ENCODE data around the gene CCDC51. TPM values are rescaled to one million over a fixed set of nuclear protein-coding genes. Genes with fewer than 3 reads are reported as not detected.

The CCDC51 gene
- polyA plus RNA-seq, 1 experiment, result 14.3 TPM

DNA sequence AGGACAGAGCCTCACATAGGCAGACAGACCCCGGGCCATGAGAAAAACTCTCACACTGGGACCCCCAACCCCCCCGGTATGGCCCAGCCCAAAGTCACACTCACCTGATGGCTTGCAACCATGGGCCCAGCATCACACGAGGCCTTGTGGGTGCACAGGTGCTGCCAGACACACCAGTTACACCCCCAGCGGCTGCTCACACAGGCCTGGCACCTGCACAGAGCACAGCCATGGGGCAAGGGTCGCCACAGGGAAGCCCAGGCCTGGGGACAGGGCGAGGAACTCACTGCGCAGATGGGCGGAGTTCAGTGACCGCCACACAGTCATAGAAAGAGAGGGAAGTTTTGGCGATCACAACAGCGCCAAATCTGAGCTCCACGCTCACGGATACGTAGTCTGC lies 19.4 kb downstream of the CCDC51 start:
- no peaks in the 10 kb centered on the region for H3K27me3 ChIP-seq (ENCODE audit: control insufficient read depth, insufficient read depth, low read length)
- POLR2A ChIA-PET, result no interaction called here
- TF ChIP-seq, protein P1, sequence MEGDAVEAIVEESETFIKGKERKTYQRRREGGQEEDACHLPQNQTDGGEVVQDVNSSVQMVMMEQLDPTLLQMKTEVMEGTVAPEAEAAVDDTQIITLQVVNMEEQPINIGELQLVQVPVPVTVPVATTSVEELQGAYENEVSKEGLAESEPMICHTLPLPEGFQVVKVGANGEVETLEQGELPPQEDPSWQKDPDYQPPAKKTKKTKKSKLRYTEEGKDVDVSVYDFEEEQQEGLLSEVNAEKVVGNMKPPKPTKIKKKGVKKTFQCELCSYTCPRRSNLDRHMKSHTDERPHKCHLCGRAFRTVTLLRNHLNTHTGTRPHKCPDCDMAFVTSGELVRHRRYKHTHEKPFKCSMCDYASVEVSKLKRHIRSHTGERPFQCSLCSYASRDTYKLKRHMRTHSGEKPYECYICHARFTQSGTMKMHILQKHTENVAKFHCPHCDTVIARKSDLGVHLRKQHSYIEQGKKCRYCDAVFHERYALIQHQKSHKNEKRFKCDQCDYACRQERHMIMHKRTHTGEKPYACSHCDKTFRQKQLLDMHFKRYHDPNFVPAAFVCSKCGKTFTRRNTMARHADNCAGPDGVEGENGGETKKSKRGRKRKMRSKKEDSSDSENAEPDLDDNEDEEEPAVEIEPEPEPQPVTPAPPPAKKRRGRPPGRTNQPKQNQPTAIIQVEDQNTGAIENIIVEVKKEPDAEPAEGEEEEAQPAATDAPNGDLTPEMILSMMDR (IDR thresholded peaks at IDR 0.05; ENCODE audit: insufficient read depth, low read depth, low read length), result no peak
- CTCF ChIA-PET, result interaction anchor here (0.5 to 1.2 kb wide), 2 partner anchors 13 to 20 kb away, joined by 3 to 5 read pairs; no protein-coding TSS in a partner anchor
- no peak for DNase-seq (ENCODE audit: low read depth)
- H3K36me3 ChIP-seq (ENCODE audit: control insufficient read depth, insufficient read depth, low read length), result peaks cover 19% of the 10 kb centered on the region
- H3K4me3 ChIP-seq (ENCODE audit: low read depth, low read length), result no peak overlapping the region

DNA sequence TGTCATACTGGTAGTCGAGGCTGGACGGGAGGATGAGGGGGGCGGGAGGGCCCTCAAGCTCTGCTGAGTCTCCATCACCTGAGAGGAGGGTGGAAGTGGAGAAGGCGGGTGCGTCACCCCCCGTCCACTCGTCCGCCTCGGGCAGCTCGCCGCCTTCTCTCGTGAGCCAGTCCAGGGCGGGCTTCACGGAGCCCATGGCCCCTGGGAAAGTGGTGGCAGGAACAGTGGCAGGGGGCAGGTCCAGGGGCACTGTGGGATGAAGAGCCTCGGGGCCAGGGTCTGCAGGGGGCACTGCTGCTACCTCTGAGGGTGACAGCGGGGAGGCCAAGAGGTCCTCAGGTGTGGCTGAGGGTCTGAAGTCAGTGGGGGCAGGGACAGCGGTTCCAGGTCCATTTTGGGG lies 20.3 kb downstream of the CCDC51 start:
- TF ChIP-seq, protein P1 (IDR thresholded peaks at IDR 0.05; ENCODE audit: insufficient read depth, low read depth, low read length), result no peak
- H3K27me3 ChIP-seq (ENCODE audit: control insufficient read depth, insufficient read depth, low read length), result no peaks in the 10 kb centered on the region
- POLR2A ChIA-PET, result no interaction called here
- H3K36me3 ChIP-seq (ENCODE audit: control insufficient read depth, insufficient read depth, low read length), result peaks cover 28% of the 10 kb centered on the region
- no peak overlapping the region for H3K4me3 ChIP-seq (ENCODE audit: low read depth, low read length)
- DNase-seq (ENCODE audit: low read depth), result no peak
- CTCF ChIA-PET, result interaction anchor here (1.0 to 1.2 kb wide), 2 partner anchors 19 to 121 kb away, joined by 3 to 5 read pairs; no protein-coding TSS in a partner anchor

DNA sequence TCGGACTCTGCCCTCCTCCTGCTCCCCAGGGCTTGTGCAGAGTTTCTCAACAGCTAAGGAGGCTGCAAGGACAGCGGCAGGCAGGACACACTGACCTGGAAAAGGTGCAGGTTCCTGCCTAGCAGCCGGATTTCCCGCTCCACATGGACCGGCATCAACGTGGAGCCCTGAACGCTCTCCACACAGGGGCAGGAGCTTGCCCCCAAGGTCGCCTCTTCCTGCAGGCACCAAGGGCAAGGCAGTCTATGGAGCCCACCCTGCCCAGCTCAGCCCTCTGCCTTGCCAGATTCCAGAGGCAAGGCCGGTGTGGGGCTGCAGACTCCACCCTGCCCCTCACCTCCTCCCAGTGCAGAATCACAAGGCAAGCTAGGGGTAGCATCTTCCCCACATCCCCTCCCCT lies 20.8 kb downstream of the CCDC51 start:
- Histone ChIP-seq H3K36me3 (ENCODE audit: control insufficient read depth, insufficient read depth, low read length) (peaks cover 28% of the 10 kb centered on the region), H3K27me3 (ENCODE audit: control insufficient read depth, insufficient read depth, low read length) (no peaks in the 10 kb centered on the region), H3K4me3 (ENCODE audit: low read depth, low read length) (no peak overlapping the region)
- ChIA-PET POLR2A (no interaction called here), CTCF (interaction anchor here (1.0 to 1.2 kb wide), 2 partner anchors 18 to 122 kb away, joined by 3 to 5 read pairs; no protein-coding TSS in a partner anchor)
- TF ChIP-seq, protein P1 (IDR thresholded peaks at IDR 0.05; ENCODE audit: insufficient read depth, low read depth, low read length), result no peak
- DNase-seq (ENCODE audit: low read depth), result no peak

DNA sequence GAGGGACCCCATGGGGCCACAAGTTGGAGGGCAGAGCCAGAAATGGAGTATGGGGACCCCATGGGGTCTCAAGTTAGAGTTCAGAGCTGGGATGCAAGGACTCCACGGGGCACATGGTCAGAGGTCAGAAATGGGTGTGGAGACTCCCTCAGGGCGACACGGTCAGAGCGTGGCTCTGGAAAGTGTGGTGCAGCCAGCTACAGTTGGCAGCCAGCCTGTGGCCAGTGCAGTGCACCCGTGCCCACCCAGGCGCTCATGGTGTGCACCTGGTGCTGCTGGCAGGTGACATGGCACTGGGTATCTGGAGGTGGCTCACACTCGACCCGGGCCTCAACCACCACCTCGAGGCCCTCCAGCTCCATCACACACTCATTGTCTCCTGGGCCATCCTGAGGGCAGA lies 21.3 kb downstream of the CCDC51 start:
- POLR2A ChIA-PET, result no interaction called here
- H3K4me3 ChIP-seq (ENCODE audit: low read depth, low read length), result no peak overlapping the region
- TF ChIP-seq, protein P1 (IDR thresholded peaks at IDR 0.05; ENCODE audit: insufficient read depth, low read depth, low read length), result no peak
- CTCF ChIA-PET, result interaction anchor here (1.0 to 1.2 kb wide), 2 partner anchors 18 to 122 kb away, joined by 3 to 5 read pairs; no protein-coding TSS in a partner anchor
- no peaks in the 10 kb centered on the region for H3K27me3 ChIP-seq (ENCODE audit: control insufficient read depth, insufficient read depth, low read length)
- no peak for DNase-seq (ENCODE audit: low read depth)
- peaks cover 27% of the 10 kb centered on the region for H3K36me3 ChIP-seq (ENCODE audit: control insufficient read depth, insufficient read depth, low read length)

DNA sequence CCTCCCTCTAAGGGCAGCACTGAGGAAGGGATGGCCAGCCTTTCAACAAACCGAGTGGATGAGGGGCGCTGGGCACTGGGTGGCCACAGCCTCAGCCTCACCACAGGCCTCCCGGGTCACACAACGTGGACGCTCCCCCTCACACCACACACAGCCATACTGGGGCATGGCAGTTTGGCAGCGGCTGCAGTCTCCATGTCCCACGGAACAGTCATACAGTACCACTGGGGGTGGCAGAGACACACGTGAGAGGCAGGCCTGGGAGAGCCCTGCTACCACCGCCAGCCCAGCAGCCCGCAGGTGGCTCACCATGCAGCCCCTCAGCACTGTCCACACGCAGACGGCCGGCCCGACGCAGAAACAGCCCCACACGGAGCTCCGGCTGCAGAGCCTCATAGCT lies 21.8 kb downstream of the CCDC51 start:
- ChIA-PET CTCF (interaction anchor here (1.2 to 2.3 kb wide), 2 partner anchors 17 to 18 kb away, joined by 5 to 9 read pairs; no protein-coding TSS in a partner anchor), POLR2A (no interaction called here)
- Histone ChIP-seq H3K4me3 (ENCODE audit: low read depth, low read length) (no peak overlapping the region), H3K27me3 (ENCODE audit: control insufficient read depth, insufficient read depth, low read length) (no peaks in the 10 kb centered on the region), H3K36me3 (ENCODE audit: control insufficient read depth, insufficient read depth, low read length) (peaks cover 28% of the 10 kb centered on the region)
- TF ChIP-seq, protein P1 (IDR thresholded peaks at IDR 0.05; ENCODE audit: insufficient read depth, low read depth, low read length), result no peak
- DNase-seq (ENCODE audit: low read depth), result no peak

Data from BJ (cell line).